Body of pancreas (tissue), 4 donors: Measurements from ENCODE around the gene FDCSP. TPM values are rescaled to one million over a fixed set of nuclear protein-coding genes. Genes with fewer than 3 reads are reported as not detected.
A peak's percentile ranks its signal among the peaks of the same experiment; 100 is the strongest.

Source experiments
- ATAC-seq: fragments of 150-250 bp; one replicate; pipeline ENCODE4 v1.9.1; 2016
- DNase-seq, 4 donors: peaks; one replicate each; pipeline ENCODE4 v3.0.0-alpha.2; 2019
- H3K27ac ChIP-seq, 4 donors: fragments of 200-600 bp; sonication (generic); 1 replicate in 3 of 4; 2 replicates in 1 of 4; pipeline versions ENCODE4 v1.5.1 to v1.6.1; 2016 to 2019; ENCODE audit warnings: mild to moderate bottlenecking in 1 of 4, mixed read lengths in 1 of 4, moderate library complexity in 1 of 4
- H3K27me3 ChIP-seq, 2 donors: fragments of 200-600 bp; sonication (generic); one replicate each; pipeline ENCODE4 v1.6.0; 2016; ENCODE audit warnings: mild to moderate bottlenecking in 1 of 2
- H3K36me3 ChIP-seq, 2 donors: fragments of 200-600 bp; sonication (generic); replicated peaks in 1 of 2; 2 replicates each; pipeline ENCODE4 v1.5.1; 2016; ENCODE audit warnings: low read depth in 2 of 2; ENCODE audit not compliant: insufficient read depth in 1 of 2
- H3K4me1 ChIP-seq: fragments of 200-600 bp; sonication (generic); one replicate; pipeline ENCODE4 v1.6.0; 2016
- H3K4me3 ChIP-seq, 2 donors: fragments of 200-600 bp; sonication (generic); 1 replicate in 1 of 2; 2 replicates in 1 of 2; pipeline ENCODE4 v1.5.1; 2016 to 2019
- H3K9me3 ChIP-seq, 3 donors: fragments of 200-600 bp; sonication (generic); 1 replicate in 2 of 3; 2 replicates in 1 of 3; pipeline ENCODE4 v1.5.1; 2016
- POLR2A ChIP-seq, 3 donors: fragments of 450-650 bp; IDR thresholded peaks; one replicate each; pipeline ENCODE4 v1.6.1; 2016; ENCODE audit warnings: antibody characterized with exemption in 3 of 3, mild to moderate bottlenecking in 2 of 3
- WGBS, 2 donors: methylation state at CpG; one replicate each; pipeline ENCODE4 v1.1.5; 2017; 5-methylcytosine and 5-hydroxymethylcytosine counted together
- intact Hi-C: fragments of 100-400 bp; cut with DNase I; formaldehyde crosslinking; loops from one replicate; pipeline ENCODE4 v1.15.1; 2023
- total RNA-seq, 2 donors: library from RNA; depleted of rRNA; stranded (reverse); fragments of >200 nt; gene quantifications; one replicate each; pipeline ENCODE4 v1.1.0, GENCODE V29; 2016
- TF ChIP-seq, protein P1 (sequence below), 7 experiments: fragments of 450-650 bp in 4 of 7; fragments of 200-600 bp in 3 of 7; sonication (generic) in 3 of 7; IDR thresholded peaks; one replicate each; pipeline ENCODE4 v1.5.1; 2016 to 2019; ENCODE audit warnings: antibody characterized with exemption in 7 of 7

The FDCSP gene
- total RNA-seq, 2 donors from 2014 or later: not detected

- no peaks in the 10 kb centered on the region for H3K4me1 ChIP-seq
- DNase-seq (no peak), ATAC-seq (no peak)
- no peak overlapping the region for H3K27ac ChIP-seq
- WGBS, 2 donors: 100% methylated on average over 1 of the region's 1 CpG
- H3K27me3 ChIP-seq: no peaks in the 10 kb centered on the region
- H3K9me3 ChIP-seq: no peaks in the 10 kb centered on the region
- H3K36me3 ChIP-seq: no peaks in the 10 kb centered on the region
- H3K4me3 ChIP-seq: no peak overlapping the region
- TF ChIP-seq, protein P1, sequence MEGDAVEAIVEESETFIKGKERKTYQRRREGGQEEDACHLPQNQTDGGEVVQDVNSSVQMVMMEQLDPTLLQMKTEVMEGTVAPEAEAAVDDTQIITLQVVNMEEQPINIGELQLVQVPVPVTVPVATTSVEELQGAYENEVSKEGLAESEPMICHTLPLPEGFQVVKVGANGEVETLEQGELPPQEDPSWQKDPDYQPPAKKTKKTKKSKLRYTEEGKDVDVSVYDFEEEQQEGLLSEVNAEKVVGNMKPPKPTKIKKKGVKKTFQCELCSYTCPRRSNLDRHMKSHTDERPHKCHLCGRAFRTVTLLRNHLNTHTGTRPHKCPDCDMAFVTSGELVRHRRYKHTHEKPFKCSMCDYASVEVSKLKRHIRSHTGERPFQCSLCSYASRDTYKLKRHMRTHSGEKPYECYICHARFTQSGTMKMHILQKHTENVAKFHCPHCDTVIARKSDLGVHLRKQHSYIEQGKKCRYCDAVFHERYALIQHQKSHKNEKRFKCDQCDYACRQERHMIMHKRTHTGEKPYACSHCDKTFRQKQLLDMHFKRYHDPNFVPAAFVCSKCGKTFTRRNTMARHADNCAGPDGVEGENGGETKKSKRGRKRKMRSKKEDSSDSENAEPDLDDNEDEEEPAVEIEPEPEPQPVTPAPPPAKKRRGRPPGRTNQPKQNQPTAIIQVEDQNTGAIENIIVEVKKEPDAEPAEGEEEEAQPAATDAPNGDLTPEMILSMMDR (IDR thresholded peaks at IDR 0.05): no peak
- no peak for TF ChIP-seq POLR2A (IDR thresholded peaks at IDR 0.05)
- intact Hi-C loops: no loop called here
These were observed 35.3 kb upstream of the FDCSP start for GRCh38 chr4:70190579-70190978.

DNA sequence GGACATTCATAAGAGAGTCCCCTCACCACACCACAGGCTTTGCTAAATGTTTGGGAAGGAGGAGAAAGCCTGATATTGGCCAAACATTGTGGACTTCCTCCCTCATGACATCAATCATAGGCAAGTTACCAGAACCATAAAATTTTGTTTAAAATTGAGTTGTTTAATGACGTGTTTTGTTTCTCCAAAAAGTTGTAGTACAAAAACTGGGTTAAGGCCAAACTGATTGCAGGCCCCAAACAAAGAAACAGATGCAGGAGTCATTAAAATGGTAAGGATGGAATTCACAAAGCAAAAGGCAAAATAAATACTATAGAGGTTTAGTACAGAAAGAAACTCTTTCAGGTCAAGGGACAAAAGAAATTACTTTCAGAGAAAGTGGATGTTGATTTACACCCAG is 34.3 kb upstream of the FDCSP start:
- Histone ChIP-seq H3K4me1 (no peaks in the 10 kb centered on the region), H3K27ac (no peak overlapping the region), H3K36me3 (no peaks in the 10 kb centered on the region), H3K4me3 (no peak overlapping the region), H3K27me3 (no peaks in the 10 kb centered on the region), H3K9me3 (no peaks in the 10 kb centered on the region)
- WGBS, 2 donors: 14 to 47% methylated on average over 1 of the region's 1 CpG
- no peak for ATAC-seq
- DNase-seq: no peak
- intact Hi-C loops: no loop called here
- TF ChIP-seq, protein P1 (IDR thresholded peaks at IDR 0.05): no peak
- no peak for TF ChIP-seq POLR2A (IDR thresholded peaks at IDR 0.05)

GRCh38 chr4:70192895-70193294 is 33.0 kb upstream of the FDCSP start:
- intact Hi-C loops: no loop called here
- Histone ChIP-seq H3K4me3 (no peak overlapping the region), H3K27me3 (no peaks in the 10 kb centered on the region), H3K27ac (no peak overlapping the region), H3K4me1 (peaks cover 8% of the 10 kb centered on the region), H3K36me3 (no peaks in the 10 kb centered on the region), H3K9me3 (no peaks in the 10 kb centered on the region)
- TF ChIP-seq, protein P1 (IDR thresholded peaks at IDR 0.05): no peak
- no peak for TF ChIP-seq POLR2A (IDR thresholded peaks at IDR 0.05)
- DNase-seq: no peak
- ATAC-seq: peak; percentile 21
- WGBS, 2 donors: 62 to 82% methylated on average over 2 of the region's 2 CpGs

GRCh38 chr4:70195425-70195824 is 30.5 kb upstream of the FDCSP start, which contains the start of gene ODAM:
ODAM (plus strand) TSS chr4:70195725; CDS start chr4:70196544, 819 bp downstream.
- TF ChIP-seq POLR2A (IDR thresholded peaks at IDR 0.05): no peak
- TF ChIP-seq, protein P1 (IDR thresholded peaks at IDR 0.05): no peak
- 87 to 90% methylated on average over 1 of the region's 1 CpG for WGBS, 2 donors
- intact Hi-C loops: no loop called here
- Histone ChIP-seq H3K36me3 (no peaks in the 10 kb centered on the region), H3K4me1 (peaks cover 18% of the 10 kb centered on the region), H3K4me3 (no peak within 1 kb of the TSS), H3K9me3 (no peaks in the 10 kb centered on the region), H3K27ac (no peak within 1 kb of the TSS), H3K27me3 (no peaks in the 10 kb centered on the region)
- DNase-seq (no peak), ATAC-seq (no peak)

- Histone ChIP-seq H3K27me3 (no peaks in the 10 kb centered on the region), H3K36me3 (no peaks in the 10 kb centered on the region), H3K9me3 (no peaks in the 10 kb centered on the region), H3K4me1 (peaks cover 18% of the 10 kb centered on the region), H3K4me3 (no peak overlapping the region), H3K27ac (no peak overlapping the region)
- no peak for DNase-seq
- 64 to 69% methylated on average over 2 of the region's 2 CpGs for WGBS, 2 donors
- intact Hi-C loops: no loop called here
- no peak for TF ChIP-seq POLR2A (IDR thresholded peaks at IDR 0.05)
- TF ChIP-seq, protein P1 (IDR thresholded peaks at IDR 0.05): no peak
- ATAC-seq: no peak
These were observed 29.1 kb upstream of the FDCSP start for GRCh38 chr4:70196857-70197256.
